ENCODE data around the gene GABRB2. TPM values are rescaled to one million over a fixed set of nuclear protein-coding genes. Genes with fewer than 3 reads are reported as not detected.

Gene GABRB2
- total RNA-seq, 4 donors from 2014 or later, result 0.11 to 4.6 (median 1.3) TPM

- WGBS, 2 donors, result 74 to 83% methylated on average over 3 of the region's 3 CpGs
- DNase-seq, result no peak
- intact Hi-C loops (cut with DNase I), result no loop called here
- no peaks in the 10 kb centered on the region for H3K27me3 ChIP-seq
- H3K27ac ChIP-seq, result no peak overlapping the region
- no peak for TF ChIP-seq CTCF (IDR thresholded peaks at IDR 0.05)
- TF ChIP-seq POLR2A (IDR thresholded peaks at IDR 0.05), result no peak
- H3K4me3 ChIP-seq (replicated peaks in 1 of 3), result no peak overlapping the region
- H3K9me3 ChIP-seq, result no peaks in the 10 kb centered on the region
- H3K4me1 ChIP-seq, result no peaks in the 10 kb centered on the region
- H3K36me3 ChIP-seq, result no peaks in the 10 kb centered on the region
Measured at GRCh38 chr5:161481922-161482321, 64.6 kb downstream of the GABRB2 start.

- Histone ChIP-seq H3K9me3 (no peaks in the 10 kb centered on the region), H3K36me3 (no peaks in the 10 kb centered on the region), H3K4me1 (no peaks in the 10 kb centered on the region), H3K27me3 (no peaks in the 10 kb centered on the region), H3K27ac (no peak overlapping the region), H3K4me3 (replicated peaks in 1 of 3) (no peak overlapping the region)
- WGBS, 2 donors, result 76 to 79% methylated on average over 4 of the region's 4 CpGs
- no peak for TF ChIP-seq POLR2A (IDR thresholded peaks at IDR 0.05)
- no peak for TF ChIP-seq CTCF (IDR thresholded peaks at IDR 0.05)
- DNase-seq, result no peak
- intact Hi-C loops (cut with DNase I), result no loop called here
Measured at GRCh38 chr5:161471211-161471950, 75.1 kb downstream of the GABRB2 start.

- WGBS, 2 donors, result 93% methylated on average over 1 of the region's 1 CpG
- Histone ChIP-seq H3K27ac (no peak overlapping the region), H3K9me3 (no peaks in the 10 kb centered on the region), H3K27me3 (no peaks in the 10 kb centered on the region), H3K36me3 (no peaks in the 10 kb centered on the region), H3K4me3 (replicated peaks in 1 of 3) (no peak overlapping the region), H3K4me1 (no peaks in the 10 kb centered on the region)
- intact Hi-C loops (cut with DNase I), result no loop called here
- no peak for TF ChIP-seq POLR2A (IDR thresholded peaks at IDR 0.05)
- TF ChIP-seq CTCF (IDR thresholded peaks at IDR 0.05), result no peak
- DNase-seq, result no peak
Measured at GRCh38 chr5:161467703-161468102, 78.8 kb downstream of the GABRB2 start.

- Histone ChIP-seq H3K4me1 (no peaks in the 10 kb centered on the region), H3K36me3 (no peaks in the 10 kb centered on the region), H3K4me3 (replicated peaks in 1 of 3) (no peak overlapping the region), H3K27me3 (no peaks in the 10 kb centered on the region), H3K9me3 (no peaks in the 10 kb centered on the region), H3K27ac (no peak overlapping the region)
- intact Hi-C loops (cut with DNase I), result no loop called here
- DNase-seq, result no peak
- TF ChIP-seq CTCF (IDR thresholded peaks at IDR 0.05) (no peak), POLR2A (IDR thresholded peaks at IDR 0.05) (no peak)
- WGBS, 2 donors, result 92% methylated on average over 1 of the region's 1 CpG
Measured at GRCh38 chr5:161460741-161461140, 85.8 kb downstream of the GABRB2 start.

GRCh38 chr5:161446655-161447054, 99.9 kb downstream of the GABRB2 start:
- Histone ChIP-seq H3K9me3 (no peaks in the 10 kb centered on the region), H3K36me3 (no peaks in the 10 kb centered on the region), H3K27me3 (no peaks in the 10 kb centered on the region), H3K4me1 (no peaks in the 10 kb centered on the region), H3K27ac (no peak overlapping the region), H3K4me3 (replicated peaks in 1 of 3) (no peak overlapping the region)
- TF ChIP-seq POLR2A (IDR thresholded peaks at IDR 0.05) (no peak), CTCF (IDR thresholded peaks at IDR 0.05) (no peak)
- WGBS, 2 donors, result 87 to 92% methylated on average over 1 of the region's 1 CpG
- intact Hi-C loops (cut with DNase I), result no loop called here
- DNase-seq, result no peak
